Fibroblast of peridontal ligament (primary cell): ENCODE results near the gene RXRA.

Source experiments
- DNase-seq: peaks from one replicate; pipeline ENCODE4 v3.0.0-alpha.2; 2010; ENCODE audit errors: extremely low read depth

The RXRA gene

GRCh38 chr9:134336924-134337323, 10.7 kb downstream of the RXRA start:
- DNase-seq, result no peak

- no peak for DNase-seq
Observed at GRCh38 chr9:134337469-134337868, 11.2 kb downstream of the RXRA start.

- DNase-seq, result no peak
Observed at GRCh38 chr9:134338394-134339182, 12.3 kb downstream of the RXRA start.

GRCh38 chr9:134339183-134339806, 13.0 kb downstream of the RXRA start:
- peak; percentile 41 for DNase-seq

- no peak for DNase-seq
Observed at GRCh38 chr9:134340475-134341160, 14.4 kb downstream of the RXRA start.

- no peak for DNase-seq
Observed at GRCh38 chr9:134341306-134341705, 15.1 kb downstream of the RXRA start.

- no peak for DNase-seq
Observed at GRCh38 chr9:134341929-134342745, 15.9 kb downstream of the RXRA start.

GRCh38 chr9:134342746-134343115, 16.5 kb downstream of the RXRA start:
- no peak for DNase-seq

GRCh38 chr9:134343637-134344036, 17.4 kb downstream of the RXRA start:
- DNase-seq, result no peak

- DNase-seq, result no peak
Observed at GRCh38 chr9:134344068-134344799, 18.0 kb downstream of the RXRA start.

- no peak for DNase-seq
Observed at GRCh38 chr9:134344800-134345310, 18.6 kb downstream of the RXRA start.

- no peak for DNase-seq
Observed at GRCh38 chr9:134345737-134346136, 19.5 kb downstream of the RXRA start.

- DNase-seq, result no peak
Observed at GRCh38 chr9:134346151-134346550, 19.9 kb downstream of the RXRA start.

GRCh38 chr9:134346840-134347583, 20.8 kb downstream of the RXRA start:
- no peak for DNase-seq

- no peak for DNase-seq
Observed at GRCh38 chr9:134347996-134348395, 21.7 kb downstream of the RXRA start.

- no peak for DNase-seq
Observed at GRCh38 chr9:134348404-134349155, 22.3 kb downstream of the RXRA start.

GRCh38 chr9:134349936-134350335, 23.7 kb downstream of the RXRA start:
- no peak for DNase-seq

- DNase-seq, result no peak
Observed at GRCh38 chr9:134350416-134350994, 24.2 kb downstream of the RXRA start.

GRCh38 chr9:134351606-134352176, 25.4 kb downstream of the RXRA start:
- no peak for DNase-seq
